Neural crest cell (in vitro differentiated cells): Measurements from ENCODE around the gene HPGD. TPM values are rescaled to one million over a fixed set of nuclear protein-coding genes. Genes with fewer than 3 reads are reported as not detected.

Experiments used
- DNase-seq: peaks from one replicate; pipeline ENCODE4 v3.0.0; 2021; ENCODE audit warnings: low read depth, mixed read lengths, low spot score
- H3K27ac Mint-ChIP-seq: one replicate; pipeline ENCODE4 v1.8.0; 2021; ENCODE audit warnings: mild to moderate bottlenecking, mixed read lengths; ENCODE audit not compliant: unreplicated experiment
- H3K27me3 Mint-ChIP-seq: 2 replicates; pipeline ENCODE4 v1.8.0; 2021; ENCODE audit warnings: low read depth, mild to moderate bottlenecking, mixed read lengths
- H3K36me3 Mint-ChIP-seq: 2 replicates; pipeline ENCODE4 v1.8.0; 2021; ENCODE audit warnings: low read depth, mild to moderate bottlenecking, mixed read lengths
- H3K4me1 Mint-ChIP-seq: 2 replicates; pipeline ENCODE4 v1.8.0; 2021; ENCODE audit warnings: mixed read lengths
- H3K4me3 Mint-ChIP-seq: one replicate; pipeline ENCODE4 v1.8.0; 2021; ENCODE audit warnings: mild to moderate bottlenecking, mixed read lengths
- H3K9me3 Mint-ChIP-seq: 2 replicates; pipeline ENCODE4 v1.8.0; 2021; ENCODE audit warnings: mixed read lengths
- CTCF ChIP-seq: fragments of 200-600 bp; sonication (generic); conservative IDR thresholded peaks from 2 replicates; pipeline ENCODE4 v1.5.0; 2021; ENCODE audit warnings: antibody characterized with exemption, mild to moderate bottlenecking
- total RNA-seq: library from RNA; stranded (reverse); gene quantifications from 2 replicates; pipeline ENCODE4 v1.2.1, GENCODE V29; 2021

The HPGD gene
- total RNA-seq, 1 donor from 2014 or later, result not detected

DNA sequence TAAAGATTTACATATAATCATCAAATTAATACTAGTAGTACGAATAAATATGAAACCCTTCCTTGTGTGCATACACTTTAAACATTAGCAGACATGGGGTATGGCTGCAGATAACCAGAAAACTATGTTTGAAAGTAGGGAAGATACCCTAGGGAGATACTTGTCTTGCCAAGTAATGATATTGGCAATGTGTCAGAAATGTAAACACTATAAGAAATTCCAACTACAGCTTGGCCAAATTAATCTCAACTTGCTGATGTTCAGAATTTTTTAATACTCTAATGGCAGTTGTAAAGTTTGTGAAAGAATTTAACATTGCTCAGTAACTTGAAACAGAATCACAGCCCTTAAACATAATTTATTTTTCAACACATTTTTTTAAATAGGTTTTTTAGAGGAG lies 27.4 kb upstream of the HPGD start:
- no peak for TF ChIP-seq CTCF
- H3K27ac Mint-ChIP-seq, result no peak overlapping the region
- H3K4me1 Mint-ChIP-seq, result no peaks in the 10 kb centered on the region
- H3K27me3 Mint-ChIP-seq, result no peaks in the 10 kb centered on the region
- no peak for DNase-seq
- no peaks in the 10 kb centered on the region for H3K36me3 Mint-ChIP-seq
- peaks cover 4% of the 10 kb centered on the region for H3K9me3 Mint-ChIP-seq
- H3K4me3 Mint-ChIP-seq, result no peak overlapping the region

DNA sequence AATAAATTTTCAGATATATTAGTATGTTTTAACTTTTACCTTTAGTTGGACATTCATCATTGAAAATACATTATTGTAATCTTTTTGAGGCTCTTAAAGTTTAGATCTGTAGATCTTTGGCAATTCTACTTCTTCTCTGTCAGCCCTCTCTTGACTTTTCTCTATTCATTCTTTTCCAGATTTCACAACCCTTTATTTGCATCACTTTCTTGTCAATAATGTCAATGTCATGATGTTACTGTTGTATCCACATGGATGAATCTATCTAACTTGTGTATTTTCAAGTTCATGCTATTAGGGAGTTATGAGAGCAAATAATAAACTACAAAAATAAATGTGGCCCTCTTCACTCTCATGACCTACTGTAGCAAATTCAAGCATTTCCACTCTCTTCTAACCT lies 23.0 kb upstream of the HPGD start:
- H3K36me3 Mint-ChIP-seq, result no peaks in the 10 kb centered on the region
- DNase-seq, result no peak
- H3K4me1 Mint-ChIP-seq, result no peaks in the 10 kb centered on the region
- H3K27ac Mint-ChIP-seq, result no peak overlapping the region
- TF ChIP-seq CTCF, result no peak
- peaks cover 5% of the 10 kb centered on the region for H3K27me3 Mint-ChIP-seq
- no peak overlapping the region for H3K4me3 Mint-ChIP-seq
- H3K9me3 Mint-ChIP-seq, result peaks cover 2% of the 10 kb centered on the region

GRCh38 chr4:174544496-174544895 lies 22.2 kb upstream of the HPGD start:
- DNase-seq, result no peak
- H3K9me3 Mint-ChIP-seq, result peaks cover 2% of the 10 kb centered on the region
- H3K27me3 Mint-ChIP-seq, result peaks cover 5% of the 10 kb centered on the region
- no peak overlapping the region for H3K27ac Mint-ChIP-seq
- no peak overlapping the region for H3K4me3 Mint-ChIP-seq
- TF ChIP-seq CTCF, result no peak
- no peaks in the 10 kb centered on the region for H3K36me3 Mint-ChIP-seq
- no peaks in the 10 kb centered on the region for H3K4me1 Mint-ChIP-seq

- TF ChIP-seq CTCF, result no peak
Measured at GRCh38 chr4:174540175-174540574, 17.9 kb upstream of the HPGD start.

GRCh38 chr4:174539571-174539970 lies 17.3 kb upstream of the HPGD start:
- no peak for DNase-seq
- H3K4me3 Mint-ChIP-seq, result no peak overlapping the region
- no peak overlapping the region for H3K27ac Mint-ChIP-seq
- no peaks in the 10 kb centered on the region for H3K4me1 Mint-ChIP-seq
- H3K36me3 Mint-ChIP-seq, result no peaks in the 10 kb centered on the region
- no peak for TF ChIP-seq CTCF
- H3K27me3 Mint-ChIP-seq, result peaks cover 7% of the 10 kb centered on the region
- no peaks in the 10 kb centered on the region for H3K9me3 Mint-ChIP-seq

More at GRCh38 chr4:174540175-174540574, 17.9 kb upstream of the HPGD start:
- no peaks in the 10 kb centered on the region for H3K4me1 Mint-ChIP-seq
- no peaks in the 10 kb centered on the region for H3K36me3 Mint-ChIP-seq
- H3K9me3 Mint-ChIP-seq, result no peaks in the 10 kb centered on the region
- peaks cover 5% of the 10 kb centered on the region for H3K27me3 Mint-ChIP-seq
- H3K27ac Mint-ChIP-seq, result no peak overlapping the region
- H3K4me3 Mint-ChIP-seq, result no peak overlapping the region
- DNase-seq, result no peak

- H3K4me3 Mint-ChIP-seq, result no peak overlapping the region
- H3K27ac Mint-ChIP-seq, result no peak overlapping the region
- no peaks in the 10 kb centered on the region for H3K4me1 Mint-ChIP-seq
- DNase-seq, result no peak
- TF ChIP-seq CTCF, result no peak
- no peaks in the 10 kb centered on the region for H3K36me3 Mint-ChIP-seq
- no peaks in the 10 kb centered on the region for H3K9me3 Mint-ChIP-seq
- H3K27me3 Mint-ChIP-seq, result peaks cover 6% of the 10 kb centered on the region
Measured at GRCh38 chr4:174538876-174539250, 16.6 kb upstream of the HPGD start.
